ENCODE measurements around the gene PTPRN2. TPM values are rescaled to one million over a fixed set of nuclear protein-coding genes. Genes with fewer than 3 reads are reported as not detected.
"Not testable (repeated sequence)": the region's sequence is repeated elsewhere in the genome, so short reads cannot be mapped to it uniquely, and the experiment has no call there.

PTPRN2 gene
- total RNA-seq, 1 experiment from 2014 or later = 2.1 TPM

DNA sequence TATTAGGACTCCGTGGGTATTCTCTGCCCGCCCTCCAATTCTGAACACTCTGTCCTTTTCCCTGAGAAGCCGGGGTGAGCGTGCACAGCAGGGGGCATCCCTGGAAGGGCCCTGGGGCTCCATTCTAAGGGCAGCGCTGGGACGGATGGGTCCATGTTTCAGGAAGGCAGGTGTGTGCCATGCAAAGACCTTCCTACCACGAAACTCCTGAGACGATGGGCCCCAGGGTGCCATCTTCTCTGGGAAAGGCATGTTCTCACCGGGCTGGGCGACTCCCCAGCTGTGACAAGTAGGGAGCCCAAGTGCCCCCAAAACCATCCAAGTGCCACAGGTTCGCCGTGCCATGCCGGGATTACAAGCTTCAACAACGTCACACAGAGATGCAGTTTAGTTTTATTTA, 994.1 kb downstream of the PTPRN2 start:
- no peak for TF ChIP-seq TCF7L2 (IDR thresholded peaks at IDR 0.05; ENCODE audit: borderline replicate concordance, extremely low read depth, insufficient read depth, insufficient read length)
- TF ChIP-seq REST (IDR thresholded peaks at IDR 0.05; ENCODE audit: low read depth) = no peak
- no peak for TF ChIP-seq ZBTB33 (IDR thresholded peaks at IDR 0.05; ENCODE audit: extremely low read depth, insufficient replicate concordance, low read length)
- TF ChIP-seq YY1 (IDR thresholded peaks at IDR 0.05; ENCODE audit: extremely low read depth, insufficient replicate concordance, low read depth, low read length) = no peak
- Histone ChIP-seq H2AFZ (ENCODE audit: low read depth, low read length, poor library complexity, severe bottlenecking) (no peak overlapping the region), H4K20me1 (ENCODE audit: insufficient read depth) (no peaks in the 10 kb centered on the region), H3K36me3 (ENCODE audit: control insufficient read depth in 1 of 2, insufficient read depth in 2 of 2, low read length in 2 of 2) (no peaks in the 10 kb centered on the region), H3K79me2 (ENCODE audit: insufficient read depth, low read length) (no peaks in the 10 kb centered on the region), H3K4me2 (ENCODE audit: low read length) (no peak overlapping the region), H3K4me3 (replicated peaks in 1 of 2; ENCODE audit: low read depth in 1 of 2, low read length in 2 of 2) (no peak overlapping the region), H3K27me3 (ENCODE audit: insufficient read depth, low read length) (no peaks in the 10 kb centered on the region), H3K4me1 (ENCODE audit: control insufficient read depth in 1 of 2, insufficient read depth in 2 of 2, low read length in 2 of 2) (no peaks in the 10 kb centered on the region), H3K9me2 (ENCODE audit: insufficient read depth) (no peaks in the 10 kb centered on the region), H3K27ac (ENCODE audit: low read depth, low read length) (no peak overlapping the region), H3K9ac (ENCODE audit: low read length) (no peak overlapping the region), H3K9me3 (ENCODE audit: control insufficient read depth in 1 of 2, insufficient read depth in 1 of 2, low read depth in 1 of 2, low read length in 2 of 2) (no peaks in the 10 kb centered on the region)
- POLR2A ChIA-PET = no interaction called here
- intact Hi-C loops (cut with micrococcal nuclease) = no loop called here
- ATAC-seq (no peak), DNase-seq (ENCODE audit: low read depth, low spot score) (no peak)
- CTCF ChIA-PET = no interaction called here
- no TSS peak for BruUV-seq (replicated peaks)
- RAD21 ChIA-PET (ENCODE audit: low non-redundant PET in 1 of 2, low total read pairs in 2 of 2, uncharacterized antibody in 2 of 2, unreplicated experiment in 2 of 2) = no interaction called here

GRCh38 chr7:157592636-157593320, 994.8 kb downstream of the PTPRN2 start:
- RAD21 ChIA-PET (ENCODE audit: low non-redundant PET in 1 of 2, low total read pairs in 2 of 2, uncharacterized antibody in 2 of 2, unreplicated experiment in 2 of 2); ATAC-seq; H2AFZ ChIP-seq (ENCODE audit: low read depth, low read length, poor library complexity, severe bottlenecking); CTCF ChIA-PET; BruUV-seq (replicated peaks); H3K9me2 ChIP-seq (ENCODE audit: insufficient read depth); DNase-seq (ENCODE audit: low read depth, low spot score); H3K9ac ChIP-seq (ENCODE audit: low read length); H4K20me1 ChIP-seq (ENCODE audit: insufficient read depth); H3K27ac ChIP-seq (ENCODE audit: low read depth, low read length); POLR2A ChIA-PET; H3K79me2 ChIP-seq (ENCODE audit: insufficient read depth, low read length); H3K36me3 ChIP-seq (ENCODE audit: control insufficient read depth in 1 of 2, insufficient read depth in 2 of 2, low read length in 2 of 2); H3K4me3 ChIP-seq (replicated peaks in 1 of 2; ENCODE audit: low read depth in 1 of 2, low read length in 2 of 2); H3K4me1 ChIP-seq (ENCODE audit: control insufficient read depth in 1 of 2, insufficient read depth in 2 of 2, low read length in 2 of 2); H3K4me2 ChIP-seq (ENCODE audit: low read length); H3K27me3 ChIP-seq (ENCODE audit: insufficient read depth, low read length); intact Hi-C loops (cut with micrococcal nuclease); H3K9me3 ChIP-seq (ENCODE audit: control insufficient read depth in 1 of 2, insufficient read depth in 1 of 2, low read depth in 1 of 2, low read length in 2 of 2): not testable (repeated sequence)
